PC-9 (cell line): ENCODE results near the gene DYSF. TPM values are rescaled to one million over a fixed set of nuclear protein-coding genes. Genes with fewer than 3 reads are reported as not detected.

Source experiments
- BruUV-seq: library from RNA; stranded (reverse); fragments of 400-500 nt; replicated peaks from 2 replicates; lab custom pipeline; 2021; lab: Mats Ljungman, UMichigan
- CTCF ChIA-PET: fragments of 300-600 bp; sonication (Branson Sonifier 250); formaldehyde crosslinking; loops from one replicate; lab custom pipeline; 2022; ENCODE audit warnings: antibody characterized with exemption; lab: Charles Lee
- POLR2A ChIA-PET: fragments of 300-600 bp; sonication (Branson Sonifier 250); formaldehyde crosslinking; loops from one replicate; lab custom pipeline; 2022; ENCODE audit warnings: antibody characterized with exemption; ENCODE audit not compliant: unreplicated experiment; lab: Charles Lee
- DNase-seq, 2 experiments: peaks; one replicate each; pipeline versions ENCODE4 v3.0.0 to v3.0.0-alpha.2; 2015 to 2022; ENCODE audit warnings: mixed read lengths in 1 of 2
- H2AFZ ChIP-seq: fragments of 200-600 bp; sonication (generic); 2 replicates; pipeline ENCODE4 v1.8.1; 2017; ENCODE audit warnings: antibody characterized with exemption
- H3F3A ChIP-seq: fragments of 200-600 bp; sonication (generic); 2 replicates; pipeline ENCODE4 v1.8.1; 2017; ENCODE audit warnings: antibody characterized with exemption, mild to moderate bottlenecking, low read depth; ENCODE audit not compliant: insufficient read depth
- H3K27ac ChIP-seq: fragments of 200-600 bp; sonication (generic); 2 replicates; pipeline ENCODE4 v1.6.1; 2016; ENCODE audit warnings: mixed run types
- H3K27me3 ChIP-seq: fragments of 200-600 bp; sonication (generic); 2 replicates; pipeline ENCODE4 v1.6.1; 2016; ENCODE audit warnings: low read depth, mixed run types; ENCODE audit not compliant: insufficient read depth
- H3K36me3 ChIP-seq: fragments of 200-600 bp; sonication (generic); 2 replicates; pipeline ENCODE4 v1.6.1; 2016; ENCODE audit warnings: low read depth, mixed run types
- H3K4me1 ChIP-seq: fragments of 200-600 bp; sonication (generic); replicated peaks from 2 replicates; pipeline ENCODE4 v1.6.1; 2016; ENCODE audit warnings: mixed run types; ENCODE audit not compliant: insufficient read depth
- H3K4me2 ChIP-seq: fragments of 200-600 bp; sonication (generic); 2 replicates; pipeline ENCODE4 v1.6.1; 2017; ENCODE audit warnings: mixed run types
- H3K4me3 ChIP-seq: fragments of 200-600 bp; sonication (generic); 2 replicates; pipeline ENCODE4 v1.6.1; 2016; ENCODE audit warnings: mixed run types
- H3K79me2 ChIP-seq: fragments of 200-600 bp; sonication (generic); 2 replicates; pipeline ENCODE4 v1.6.1; 2017; ENCODE audit warnings: low read depth, mixed run types
- H3K9me2 ChIP-seq: fragments of 200-600 bp; sonication (generic); 2 replicates; pipeline ENCODE4 v1.8.1; 2017; ENCODE audit warnings: mild to moderate bottlenecking; ENCODE audit not compliant: insufficient read depth
- H3K9me3 ChIP-seq: fragments of 200-600 bp; sonication (generic); 2 replicates; pipeline ENCODE4 v1.8.1; 2016; ENCODE audit warnings: low read depth; ENCODE audit not compliant: insufficient read depth
- H4K20me1 ChIP-seq: fragments of 200-600 bp; sonication (generic); 2 replicates; pipeline ENCODE4 v1.8.1; 2017; ENCODE audit not compliant: insufficient read depth
- CTCF ChIP-seq: fragments of 200-600 bp; sonication (generic); conservative IDR thresholded peaks from 2 replicates; pipeline ENCODE4 v1.6.1; 2017; ENCODE audit warnings: mixed run types, antibody characterized with exemption, mild to moderate bottlenecking, moderate library complexity
- EZH2 ChIP-seq: fragments of 200-600 bp; sonication (generic); IDR thresholded peaks from 2 replicates; pipeline ENCODE4 v1.8.0; 2017; ENCODE audit warnings: antibody characterized with exemption, low read depth
- intact Hi-C: fragments of 100-400 bp; cut with micrococcal nuclease; formaldehyde crosslinking; loops from one replicate; pipeline ENCODE4 v1.10.0; 2022; ENCODE audit not compliant: unreplicated experiment
- total RNA-seq: library from RNA; stranded (reverse); gene quantifications from 2 replicates; pipeline ENCODE4 v1.2.3, GENCODE V29; 2021

DYSF gene
- total RNA-seq, 1 experiment from 2014 or later, result 12.2 TPM

- H3K36me3 ChIP-seq, result no peaks in the 10 kb centered on the region
- H3K79me2 ChIP-seq, result no peaks in the 10 kb centered on the region
- H3K9me2 ChIP-seq, result no peaks in the 10 kb centered on the region
- no peak for DNase-seq
- TF ChIP-seq CTCF, result no peak
- no peak for TF ChIP-seq EZH2
- no peaks in the 10 kb centered on the region for H3K27me3 ChIP-seq
- H3F3A ChIP-seq, result peaks cover 14% of the 10 kb centered on the region; the same call in 1 of the 2 replicates
- no peak overlapping the region for H3K4me2 ChIP-seq
- H4K20me1 ChIP-seq, result no peaks in the 10 kb centered on the region
- intact Hi-C loops, result loop anchor here (5.0 kb wide), 1 partner anchor 183 kb away; no protein-coding TSS in a partner anchor
- ChIA-PET CTCF (no interaction called here), POLR2A (no interaction called here)
- no peak overlapping the region for H3K27ac ChIP-seq
- no peaks in the 10 kb centered on the region for H3K9me3 ChIP-seq
- H3K4me3 ChIP-seq, result no peak overlapping the region
- no peak overlapping the region for H2AFZ ChIP-seq
- peaks cover 6% of the 10 kb centered on the region for H3K4me1 ChIP-seq
- no TSS peak for BruUV-seq
Observed at GRCh38 chr2:71613953-71614925, 160.9 kb downstream of the DYSF start.

- Histone ChIP-seq H3K4me2 (no peak overlapping the region), H2AFZ (no peak overlapping the region), H3F3A (0 out of 2 replicates have a peak, but pooled peaks cover 6% of the 10 kb centered on the region), H3K4me1 (no peaks in the 10 kb centered on the region), H3K4me3 (no peak overlapping the region), H4K20me1 (no peaks in the 10 kb centered on the region), H3K36me3 (no peaks in the 10 kb centered on the region), H3K27ac (no peak overlapping the region), H3K9me3 (no peaks in the 10 kb centered on the region), H3K79me2 (no peaks in the 10 kb centered on the region), H3K27me3 (no peaks in the 10 kb centered on the region), H3K9me2 (no peaks in the 10 kb centered on the region)
- CTCF ChIA-PET, result interaction anchor here (0.6 kb wide), 1 partner anchor 9 kb away, joined by 13 read pairs; no protein-coding TSS in a partner anchor
- DNase-seq, result no peak
- POLR2A ChIA-PET, result no interaction called here
- BruUV-seq, result no TSS peak
- intact Hi-C loops, result loop anchor here (5.0 kb wide), 1 partner anchor 182 kb away; no protein-coding TSS in a partner anchor
- no peak for TF ChIP-seq EZH2
- TF ChIP-seq CTCF, result no peak
Observed at GRCh38 chr2:71614976-71615766, 161.8 kb downstream of the DYSF start.
